GM13977 (cell line): Measurements from ENCODE around the gene PTPRO.

ENCODE experiments used
- DNase-seq: peaks from one replicate; pipeline ENCODE4 v3.0.0; 2012; ENCODE audit warnings: low spot score
- in situ Hi-C: fragments of 300-500 bp; cut with MboI; formaldehyde crosslinking; loops from one replicate; pipeline ENCODE4 v1.12.0; 2022; ENCODE audit warnings: low sequenced_read_pairs, low pct_unique_long_range_greater_than_20kb, mixed read lengths, inconsistent platforms; ENCODE audit not compliant: unreplicated experiment
- TF ChIP-seq, protein P1 (sequence below): IDR thresholded peaks from 2 replicates; pipeline ENCODE4 v1.5.1; 2012; ENCODE audit warnings: mild to moderate bottlenecking, control low read depth; ENCODE audit not compliant: insufficient read depth; ENCODE audit errors: extremely low read depth, missing control alignments

The PTPRO gene

DNA sequence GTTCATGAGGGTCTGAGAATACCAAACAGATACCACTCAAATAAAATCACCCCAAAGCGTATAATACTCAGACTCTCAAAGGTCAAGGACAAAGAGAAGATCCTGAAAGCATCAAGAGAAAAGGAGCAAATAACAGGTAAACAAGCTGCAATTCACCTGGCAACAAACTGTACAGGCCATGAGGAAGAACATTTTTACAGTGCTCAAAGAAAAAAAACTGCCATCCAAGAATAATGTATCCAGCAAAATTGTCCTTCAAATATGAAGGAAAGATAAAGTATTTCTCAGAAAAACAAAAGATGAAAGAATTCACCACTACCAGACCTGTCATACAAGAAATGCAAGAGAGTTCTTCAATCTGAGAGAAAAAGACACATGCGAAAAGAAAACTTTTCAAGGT, 206.4 kb downstream of the PTPRO start:
- DNase-seq: no peak
- in situ Hi-C loops: loop anchor here (10.0 kb wide), 1 partner anchor 254 kb away; no protein-coding TSS in a partner anchor
- TF ChIP-seq, protein P1, sequence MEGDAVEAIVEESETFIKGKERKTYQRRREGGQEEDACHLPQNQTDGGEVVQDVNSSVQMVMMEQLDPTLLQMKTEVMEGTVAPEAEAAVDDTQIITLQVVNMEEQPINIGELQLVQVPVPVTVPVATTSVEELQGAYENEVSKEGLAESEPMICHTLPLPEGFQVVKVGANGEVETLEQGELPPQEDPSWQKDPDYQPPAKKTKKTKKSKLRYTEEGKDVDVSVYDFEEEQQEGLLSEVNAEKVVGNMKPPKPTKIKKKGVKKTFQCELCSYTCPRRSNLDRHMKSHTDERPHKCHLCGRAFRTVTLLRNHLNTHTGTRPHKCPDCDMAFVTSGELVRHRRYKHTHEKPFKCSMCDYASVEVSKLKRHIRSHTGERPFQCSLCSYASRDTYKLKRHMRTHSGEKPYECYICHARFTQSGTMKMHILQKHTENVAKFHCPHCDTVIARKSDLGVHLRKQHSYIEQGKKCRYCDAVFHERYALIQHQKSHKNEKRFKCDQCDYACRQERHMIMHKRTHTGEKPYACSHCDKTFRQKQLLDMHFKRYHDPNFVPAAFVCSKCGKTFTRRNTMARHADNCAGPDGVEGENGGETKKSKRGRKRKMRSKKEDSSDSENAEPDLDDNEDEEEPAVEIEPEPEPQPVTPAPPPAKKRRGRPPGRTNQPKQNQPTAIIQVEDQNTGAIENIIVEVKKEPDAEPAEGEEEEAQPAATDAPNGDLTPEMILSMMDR: no peak

- DNase-seq: no peak
- in situ Hi-C loops: loop anchor here (5.0 kb wide), 1 partner anchor 47 kb away; no protein-coding TSS in a partner anchor
- TF ChIP-seq, protein P1: no peak
Observed at GRCh38 chr12:15530361-15530760, 208.1 kb downstream of the PTPRO start.

DNA sequence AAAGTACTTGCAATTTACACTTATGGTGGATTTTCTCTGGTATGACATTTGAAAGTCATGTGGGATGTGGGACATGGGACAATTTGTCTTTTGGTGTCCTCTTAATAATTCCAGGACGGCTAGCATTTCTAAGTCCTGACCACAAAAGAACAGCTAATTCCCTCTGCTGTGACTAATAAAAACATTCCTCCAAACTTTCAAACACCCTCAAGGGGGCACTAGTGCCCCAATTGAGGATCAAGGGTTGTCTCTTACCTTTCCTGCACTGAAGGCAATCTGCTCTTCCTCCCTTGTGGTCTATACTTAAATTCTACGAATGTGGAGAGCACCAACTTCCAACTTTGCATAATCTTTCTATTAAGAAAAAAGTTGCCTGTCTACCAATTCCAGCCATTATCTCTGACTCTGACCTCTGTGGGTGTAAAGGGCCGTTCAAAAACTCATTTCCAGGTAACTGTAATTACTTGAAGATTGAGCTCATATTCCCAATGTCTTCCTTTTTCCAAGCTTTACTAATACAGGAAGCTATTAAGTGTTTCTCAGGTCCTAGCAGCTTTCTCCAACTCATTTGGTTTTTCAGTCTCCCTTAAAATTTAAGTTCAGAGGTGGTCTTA, 210.2 kb downstream of the PTPRO start:
- TF ChIP-seq, protein P1: peak; percentile 72
- in situ Hi-C loops: loop anchor here (5.0 kb wide), 1 partner anchor 45 kb away; no protein-coding TSS in a partner anchor
- peak; percentile 39 for DNase-seq

- TF ChIP-seq, protein P1: no peak
- in situ Hi-C loops: loop anchor here (5.0 kb wide), 1 partner anchor 43 kb away; no protein-coding TSS in a partner anchor
- DNase-seq: peak; percentile 14
Observed at GRCh38 chr12:15534322-15534721, 212.0 kb downstream of the PTPRO start.

DNA sequence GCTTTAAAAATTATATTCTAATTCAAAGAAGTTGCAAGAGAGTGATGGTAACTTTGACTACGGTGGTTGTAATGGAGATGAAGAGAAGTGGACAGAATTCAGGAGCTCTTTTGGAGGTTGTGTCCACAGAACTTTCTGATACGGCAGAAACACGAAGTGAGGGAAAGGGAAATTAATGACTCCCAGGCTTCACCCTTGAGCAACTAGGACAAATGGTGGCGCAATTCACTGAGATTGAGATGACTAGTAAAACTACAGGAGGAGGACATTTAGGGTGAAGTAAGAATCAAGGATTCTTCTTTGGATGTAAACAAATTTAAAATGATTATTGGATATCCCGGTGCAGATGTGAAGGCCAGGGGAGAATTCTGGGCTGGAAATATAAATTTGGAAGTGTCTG, 212.6 kb downstream of the PTPRO start:
- in situ Hi-C loops: loop anchor here (5.0 kb wide), 1 partner anchor 42 kb away; no protein-coding TSS in a partner anchor
- no peak for DNase-seq
- TF ChIP-seq, protein P1: no peak

DNA sequence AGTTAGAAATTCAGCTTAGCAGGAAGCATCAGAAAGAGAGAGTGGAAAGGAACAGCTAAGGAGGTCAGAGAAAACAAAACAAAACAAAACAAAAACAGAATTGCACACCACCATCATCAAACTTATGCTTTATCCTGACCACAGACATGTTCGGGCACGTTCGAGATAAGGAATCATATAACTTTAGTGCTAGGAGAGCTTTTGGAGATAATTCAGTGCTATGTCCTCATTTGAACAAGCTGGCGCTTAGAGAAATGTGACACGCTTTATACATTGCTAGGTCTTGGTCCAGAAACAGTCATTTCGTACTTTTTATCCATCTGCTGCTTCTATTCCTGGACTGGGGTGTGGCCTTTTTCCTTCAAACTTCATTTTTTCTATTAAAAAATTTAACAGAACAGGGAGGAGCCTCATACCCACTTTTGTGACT, 213.1 kb downstream of the PTPRO start:
- TF ChIP-seq, protein P1: no peak
- in situ Hi-C loops: no loop called here
- no peak for DNase-seq

GRCh38 chr12:15536446-15536845, 214.1 kb downstream of the PTPRO start:
- in situ Hi-C loops: no loop called here
- TF ChIP-seq, protein P1: no peak
- DNase-seq: no peak
